Parathyroid adenoma (tissue), 2 donors: ENCODE measurements around the gene CLEC5A.
"Not testable (repeated sequence)": the region's sequence is repeated elsewhere in the genome, so short reads cannot be mapped to it uniquely, and the experiment has no call there.

ENCODE experiments used
- H2AFZ ChIP-seq: fragments of 300-600 bp; sonication (generic); one replicate; pipeline ENCODE4 v1.7.0; 2017; ENCODE audit warnings: antibody characterized with exemption, mild to moderate bottlenecking
- H3K27ac ChIP-seq: fragments of 300-600 bp; sonication (generic); one replicate; pipeline ENCODE4 v1.7.0; 2017
- H3K27me3 ChIP-seq: fragments of 300-600 bp; sonication (generic); one replicate; pipeline ENCODE4 v1.7.0; 2017; ENCODE audit warnings: low read length; ENCODE audit not compliant: control insufficient read depth, insufficient read depth
- H3K36me3 ChIP-seq: fragments of 300-600 bp; sonication (generic); one replicate; pipeline ENCODE4 v1.7.0; 2017; ENCODE audit warnings: low read length; ENCODE audit not compliant: control insufficient read depth, insufficient read depth
- H3K4me1 ChIP-seq: fragments of 300-600 bp; sonication (generic); one replicate; pipeline ENCODE4 v1.7.0; 2017; ENCODE audit warnings: control low read depth
- H3K4me2 ChIP-seq: fragments of 300-600 bp; sonication (generic); one replicate; pipeline ENCODE4 v1.7.0; 2017; ENCODE audit warnings: low read length
- H3K4me3 ChIP-seq: fragments of 300-600 bp; sonication (generic); one replicate; pipeline ENCODE4 v1.7.0; 2017; ENCODE audit warnings: low read depth, low read length
- H3K79me2 ChIP-seq: fragments of 300-600 bp; sonication (generic); one replicate; pipeline ENCODE4 v1.7.0; 2017; ENCODE audit warnings: control low read depth
- H3K9ac ChIP-seq: fragments of 300-600 bp; sonication (generic); one replicate; pipeline ENCODE4 v1.7.0; 2017; ENCODE audit warnings: mild to moderate bottlenecking
- H3K9me3 ChIP-seq: fragments of 300-600 bp; sonication (generic); one replicate; pipeline ENCODE4 v1.7.0; 2017; ENCODE audit warnings: low read length; ENCODE audit not compliant: control insufficient read depth
- TF ChIP-seq, protein P1 (sequence below): fragments of 300-600 bp; sonication (generic); IDR thresholded peaks from one replicate; pipeline ENCODE4 v1.7.0; 2017; ENCODE audit warnings: antibody characterized with exemption, mild to moderate bottlenecking
- donor health status: primary hyperparathyroidism.

Gene CLEC5A

DNA sequence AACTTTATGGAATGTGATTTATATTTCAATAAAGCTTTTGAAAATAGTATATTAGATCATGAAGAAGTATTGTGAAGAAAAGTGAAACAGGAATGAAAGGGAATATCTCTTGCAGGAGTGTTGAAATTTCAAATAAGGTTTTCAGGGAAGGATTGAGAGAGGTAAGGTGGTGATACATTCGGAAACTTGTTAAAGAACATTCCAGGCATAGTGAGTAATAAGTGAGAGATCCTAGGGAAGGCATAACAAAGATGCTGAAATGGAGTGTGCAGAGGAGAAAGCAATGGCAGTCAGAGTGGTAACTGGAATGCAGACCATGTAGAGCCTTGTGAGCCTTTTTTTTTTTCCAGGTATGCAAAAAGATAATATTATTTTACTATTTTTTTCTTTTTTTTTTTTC, 26.5 kb downstream of the CLEC5A start:
- no peaks in the 10 kb centered on the region for H3K36me3 ChIP-seq
- no peak overlapping the region for H3K27ac ChIP-seq
- TF ChIP-seq, protein P1, sequence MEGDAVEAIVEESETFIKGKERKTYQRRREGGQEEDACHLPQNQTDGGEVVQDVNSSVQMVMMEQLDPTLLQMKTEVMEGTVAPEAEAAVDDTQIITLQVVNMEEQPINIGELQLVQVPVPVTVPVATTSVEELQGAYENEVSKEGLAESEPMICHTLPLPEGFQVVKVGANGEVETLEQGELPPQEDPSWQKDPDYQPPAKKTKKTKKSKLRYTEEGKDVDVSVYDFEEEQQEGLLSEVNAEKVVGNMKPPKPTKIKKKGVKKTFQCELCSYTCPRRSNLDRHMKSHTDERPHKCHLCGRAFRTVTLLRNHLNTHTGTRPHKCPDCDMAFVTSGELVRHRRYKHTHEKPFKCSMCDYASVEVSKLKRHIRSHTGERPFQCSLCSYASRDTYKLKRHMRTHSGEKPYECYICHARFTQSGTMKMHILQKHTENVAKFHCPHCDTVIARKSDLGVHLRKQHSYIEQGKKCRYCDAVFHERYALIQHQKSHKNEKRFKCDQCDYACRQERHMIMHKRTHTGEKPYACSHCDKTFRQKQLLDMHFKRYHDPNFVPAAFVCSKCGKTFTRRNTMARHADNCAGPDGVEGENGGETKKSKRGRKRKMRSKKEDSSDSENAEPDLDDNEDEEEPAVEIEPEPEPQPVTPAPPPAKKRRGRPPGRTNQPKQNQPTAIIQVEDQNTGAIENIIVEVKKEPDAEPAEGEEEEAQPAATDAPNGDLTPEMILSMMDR = no peak
- H3K79me2 ChIP-seq = no peaks in the 10 kb centered on the region
- H3K9ac ChIP-seq = no peak overlapping the region
- H3K4me3 ChIP-seq = no peak overlapping the region
- no peaks in the 10 kb centered on the region for H3K4me1 ChIP-seq
- no peaks in the 10 kb centered on the region for H3K9me3 ChIP-seq
- no peak overlapping the region for H3K4me2 ChIP-seq
- no peak overlapping the region for H2AFZ ChIP-seq
- H3K27me3 ChIP-seq = no peaks in the 10 kb centered on the region

DNA sequence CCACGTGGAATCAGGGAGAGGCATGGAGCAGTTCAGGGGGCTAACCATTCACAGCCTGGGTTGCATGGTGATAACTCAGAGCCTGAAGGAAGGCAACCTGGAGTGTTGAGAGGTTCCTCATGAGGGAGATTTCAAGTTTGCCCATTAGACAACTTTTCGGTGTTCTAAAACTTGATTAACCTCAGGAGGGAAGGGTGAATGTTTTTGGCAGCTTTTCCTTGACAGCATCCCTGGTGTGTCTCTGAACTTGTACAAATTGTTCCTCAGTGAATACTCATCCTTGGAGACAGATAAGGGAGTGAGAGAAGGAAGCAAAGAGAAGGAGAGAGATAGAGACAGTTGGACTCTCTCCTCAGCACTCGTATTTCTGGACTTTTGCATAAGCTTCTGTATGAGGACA, 30.7 kb downstream of the CLEC5A start, which contains the start of gene OR9A4:
Gene OR9A4 (plus strand): TSS at position 301 of the 400 bp plus-strand sequence. CDS start 2,477 bp downstream, outside the sequence.
- no peaks in the 10 kb centered on the region for H3K79me2 ChIP-seq
- H3K4me3 ChIP-seq = no peak within 1 kb of the TSS
- H3K27ac ChIP-seq = no peak within 1 kb of the TSS
- H3K36me3 ChIP-seq = no peaks in the 10 kb centered on the region
- H3K4me2 ChIP-seq = no peak within 1 kb of the TSS
- H3K9me3 ChIP-seq = no peaks in the 10 kb centered on the region
- no peak within 1 kb of the TSS for H2AFZ ChIP-seq
- H3K27me3 ChIP-seq = no peaks in the 10 kb centered on the region
- TF ChIP-seq, protein P1 = no peak
- no peak within 1 kb of the TSS for H3K9ac ChIP-seq
- no peaks in the 10 kb centered on the region for H3K4me1 ChIP-seq

DNA sequence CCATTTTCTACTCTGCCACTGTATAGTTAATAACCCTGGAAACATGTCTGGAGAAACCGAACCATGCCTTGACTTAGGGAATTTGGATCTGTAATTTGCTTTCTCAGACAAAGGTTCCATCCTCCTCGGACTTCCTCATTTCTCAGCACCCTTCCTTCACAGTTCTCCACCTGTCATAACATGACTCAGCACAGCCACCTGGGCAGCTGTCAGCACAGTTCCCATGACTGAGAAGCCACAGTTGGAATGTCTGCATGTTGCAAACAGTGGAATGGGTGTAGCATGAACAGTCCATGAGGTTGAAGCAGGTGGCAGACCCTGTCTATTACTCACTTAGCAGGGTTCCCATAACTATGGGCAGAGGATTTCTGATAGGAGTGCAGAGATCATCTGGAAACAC, 31.2 kb downstream of the CLEC5A start:
- Histone ChIP-seq H3K9ac (no peak overlapping the region), H3K27ac (no peak overlapping the region), H3K36me3 (no peaks in the 10 kb centered on the region), H3K4me1 (no peaks in the 10 kb centered on the region), H3K4me2 (no peak overlapping the region), H3K79me2 (no peaks in the 10 kb centered on the region), H2AFZ (no peak overlapping the region), H3K27me3 (no peaks in the 10 kb centered on the region), H3K9me3 (no peaks in the 10 kb centered on the region), H3K4me3 (no peak overlapping the region)
- TF ChIP-seq, protein P1 = no peak

DNA sequence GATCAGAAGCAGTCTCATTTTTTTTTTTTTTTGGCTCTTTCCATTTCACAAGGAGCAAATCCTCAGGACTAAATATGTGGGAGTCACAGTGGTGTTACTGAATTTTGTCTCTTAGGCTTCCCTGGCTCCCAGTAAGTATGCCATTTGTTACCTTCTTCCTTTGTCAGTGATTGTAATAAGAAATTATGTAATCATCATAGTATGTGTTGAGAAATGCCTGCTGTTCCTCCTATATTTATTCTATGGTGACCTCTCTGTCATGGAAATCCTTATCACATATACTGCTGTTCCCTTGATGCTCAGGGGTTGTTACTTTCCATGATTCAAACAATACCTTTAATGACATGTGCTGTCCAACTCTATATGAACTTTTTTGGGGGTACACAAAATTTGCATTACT, 35.4 kb downstream of the CLEC5A start:
- no peak overlapping the region for H3K27ac ChIP-seq

DNA sequence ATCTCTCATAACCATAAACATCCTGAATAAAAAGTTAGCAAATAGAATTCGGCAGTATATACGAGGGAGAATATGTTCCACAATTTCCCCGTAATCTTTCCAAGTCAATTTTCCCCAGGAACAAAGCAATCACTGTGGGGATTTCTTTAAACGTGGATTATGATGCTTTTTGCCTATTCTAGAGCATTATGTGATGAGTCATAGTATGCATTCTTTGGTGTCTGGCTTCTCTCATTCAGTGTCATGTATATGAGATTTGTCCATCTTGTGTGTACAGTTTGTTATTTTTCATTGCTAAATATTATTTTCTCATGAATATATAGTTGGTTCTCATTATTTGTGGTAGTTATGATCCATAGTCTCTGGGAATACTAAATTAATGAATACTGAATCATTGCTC, 40.5 kb downstream of the CLEC5A start:
- H3K27me3 ChIP-seq = no peaks in the 10 kb centered on the region
- H3K9me3 ChIP-seq = no peaks in the 10 kb centered on the region
- no peaks in the 10 kb centered on the region for H3K4me1 ChIP-seq
- no peak overlapping the region for H3K4me2 ChIP-seq
- no peaks in the 10 kb centered on the region for H3K79me2 ChIP-seq
- no peak overlapping the region for H3K4me3 ChIP-seq
- H3K36me3 ChIP-seq = no peaks in the 10 kb centered on the region
- no peak overlapping the region for H2AFZ ChIP-seq
- H3K27ac ChIP-seq = no peak overlapping the region
- no peak overlapping the region for H3K9ac ChIP-seq
- TF ChIP-seq, protein P1 = no peak

More for the DNA sequence above, 35.4 kb downstream of the CLEC5A start:
- Histone ChIP-seq H3K36me3 (no peaks in the 10 kb centered on the region), H2AFZ (no peak overlapping the region), H3K4me1 (no peaks in the 10 kb centered on the region), H3K27me3 (no peaks in the 10 kb centered on the region), H3K79me2 (no peaks in the 10 kb centered on the region), H3K4me3 (no peak overlapping the region), H3K9ac (no peak overlapping the region), H3K4me2 (no peak overlapping the region), H3K9me3 (no peaks in the 10 kb centered on the region)
- TF ChIP-seq, protein P1 = no peak

DNA sequence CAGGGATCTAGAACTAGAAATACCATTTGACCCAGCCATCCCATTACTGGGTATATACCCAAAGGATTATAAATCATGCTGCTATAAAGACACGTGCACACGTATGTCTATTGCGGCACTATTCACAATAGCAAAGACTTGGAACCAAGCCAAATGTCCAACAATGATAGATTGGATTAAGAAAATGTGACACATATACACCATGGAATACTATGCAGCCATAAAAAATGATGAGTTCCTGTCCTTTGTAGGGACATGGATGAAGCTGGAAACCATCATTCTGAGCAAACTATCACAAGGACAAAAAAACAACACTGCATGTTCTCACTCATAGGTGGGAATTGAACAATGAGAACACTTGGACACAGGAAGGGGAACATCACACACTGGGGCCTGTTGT, 47.4 kb downstream of the CLEC5A start:
- H3K79me2 ChIP-seq, H3K9ac ChIP-seq, H3K4me3 ChIP-seq: not testable (repeated sequence)

More for the DNA sequence above, 47.4 kb downstream of the CLEC5A start:
- H3K36me3 ChIP-seq, H3K27me3 ChIP-seq, H3K9me3 ChIP-seq, H3K27ac ChIP-seq, H3K4me1 ChIP-seq, H2AFZ ChIP-seq, H3K4me2 ChIP-seq: not testable (repeated sequence)
